Measurements from ENCODE around the gene UGT1A7. TPM values are rescaled to one million over a fixed set of nuclear protein-coding genes. Genes with fewer than 3 reads are reported as not detected.
"Not testable (repeated sequence)": the region's sequence is repeated elsewhere in the genome, so short reads cannot be mapped to it uniquely, and the experiment has no call there.

Gene UGT1A7
- total RNA-seq, 1 donor from 2014 or later: not detected

DNA sequence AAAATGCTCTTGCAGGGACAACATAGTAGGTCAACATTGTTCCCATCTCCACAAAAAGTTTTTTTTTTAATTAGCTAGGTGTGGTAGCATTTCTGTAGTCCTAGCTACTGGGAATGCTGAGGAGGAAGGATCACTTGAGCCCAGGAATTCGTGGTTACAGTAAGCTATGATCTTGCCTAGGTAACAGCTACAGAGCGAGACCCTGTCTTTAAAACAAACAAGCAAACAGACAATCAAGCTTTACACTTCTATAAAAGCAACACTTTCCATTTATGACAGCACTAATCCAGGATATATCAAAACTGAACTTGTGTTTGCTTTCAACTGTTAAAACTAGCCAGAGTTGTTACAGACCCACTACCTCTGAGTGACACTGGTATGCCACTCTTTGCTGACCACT is 59.2 kb downstream of the UGT1A7 start:
- no peak overlapping the region for H3K4me3 Mint-ChIP-seq (ENCODE audit: unreplicated experiment)
- H3K27me3 Mint-ChIP-seq (ENCODE audit: unreplicated experiment): no peaks in the 10 kb centered on the region
- H3K36me3 Mint-ChIP-seq (ENCODE audit: low read depth, unreplicated experiment): peaks cover 4% of the 10 kb centered on the region
- H3K4me1 Mint-ChIP-seq (ENCODE audit: unreplicated experiment): no peaks in the 10 kb centered on the region
- no peaks in the 10 kb centered on the region for H3K9me3 Mint-ChIP-seq (ENCODE audit: unreplicated experiment)
- TF ChIP-seq, protein P1, sequence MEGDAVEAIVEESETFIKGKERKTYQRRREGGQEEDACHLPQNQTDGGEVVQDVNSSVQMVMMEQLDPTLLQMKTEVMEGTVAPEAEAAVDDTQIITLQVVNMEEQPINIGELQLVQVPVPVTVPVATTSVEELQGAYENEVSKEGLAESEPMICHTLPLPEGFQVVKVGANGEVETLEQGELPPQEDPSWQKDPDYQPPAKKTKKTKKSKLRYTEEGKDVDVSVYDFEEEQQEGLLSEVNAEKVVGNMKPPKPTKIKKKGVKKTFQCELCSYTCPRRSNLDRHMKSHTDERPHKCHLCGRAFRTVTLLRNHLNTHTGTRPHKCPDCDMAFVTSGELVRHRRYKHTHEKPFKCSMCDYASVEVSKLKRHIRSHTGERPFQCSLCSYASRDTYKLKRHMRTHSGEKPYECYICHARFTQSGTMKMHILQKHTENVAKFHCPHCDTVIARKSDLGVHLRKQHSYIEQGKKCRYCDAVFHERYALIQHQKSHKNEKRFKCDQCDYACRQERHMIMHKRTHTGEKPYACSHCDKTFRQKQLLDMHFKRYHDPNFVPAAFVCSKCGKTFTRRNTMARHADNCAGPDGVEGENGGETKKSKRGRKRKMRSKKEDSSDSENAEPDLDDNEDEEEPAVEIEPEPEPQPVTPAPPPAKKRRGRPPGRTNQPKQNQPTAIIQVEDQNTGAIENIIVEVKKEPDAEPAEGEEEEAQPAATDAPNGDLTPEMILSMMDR (IDR thresholded peaks at IDR 0.05; ENCODE audit: unreplicated experiment): no peak
- DNase-seq (ENCODE audit: low spot score): no peak
- H3K27ac Mint-ChIP-seq (ENCODE audit: unreplicated experiment): no peak overlapping the region

DNA sequence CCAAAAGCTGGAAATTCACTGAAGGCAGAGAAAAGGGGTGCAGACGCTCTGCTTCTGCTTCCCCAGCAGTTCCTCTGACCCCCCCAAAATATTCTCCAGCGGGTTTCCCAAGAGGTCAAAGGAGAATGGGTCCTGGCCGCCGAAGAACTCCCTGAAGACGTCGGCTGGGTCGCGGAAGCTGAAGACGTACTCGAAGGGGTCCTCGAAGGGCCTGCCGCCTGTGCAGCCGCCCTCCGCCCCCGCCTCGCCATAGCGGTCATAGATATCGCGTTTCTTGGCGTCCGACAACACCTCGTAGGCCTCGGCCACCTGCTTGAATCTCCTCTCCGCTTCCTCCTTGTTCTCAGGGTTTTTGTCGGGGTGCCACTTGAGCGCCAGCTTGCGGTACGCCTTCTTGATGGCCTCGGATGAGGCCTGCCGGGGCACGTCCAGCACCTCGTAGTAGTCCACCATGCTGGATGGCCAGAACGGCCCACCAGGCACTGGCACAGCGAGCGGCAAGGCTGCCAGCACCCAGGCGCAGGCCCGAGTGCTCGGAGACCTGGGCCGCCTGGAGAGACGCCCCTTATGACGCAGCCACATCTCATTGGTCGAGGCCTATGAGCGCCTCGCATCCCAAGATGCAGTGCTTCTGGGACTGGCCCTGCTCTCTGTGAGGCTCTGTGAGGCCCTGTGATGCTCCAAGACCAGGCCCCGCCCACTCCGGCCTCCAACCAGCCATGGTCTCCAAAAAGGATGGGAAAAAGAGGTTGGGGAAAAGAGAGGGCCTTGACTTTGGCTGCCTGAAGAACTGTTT is 62.0 kb downstream of the UGT1A7 start:
- H3K27ac Mint-ChIP-seq (ENCODE audit: unreplicated experiment): no peak overlapping the region
- H3K36me3 Mint-ChIP-seq (ENCODE audit: low read depth, unreplicated experiment): no peaks in the 10 kb centered on the region
- TF ChIP-seq, protein P1 (IDR thresholded peaks at IDR 0.05; ENCODE audit: unreplicated experiment): no peak
- DNase-seq (ENCODE audit: low spot score): no peak
- no peak overlapping the region for H3K4me3 Mint-ChIP-seq (ENCODE audit: unreplicated experiment)
- H3K9me3 Mint-ChIP-seq (ENCODE audit: unreplicated experiment): no peaks in the 10 kb centered on the region
- peaks cover 2% of the 10 kb centered on the region for H3K27me3 Mint-ChIP-seq (ENCODE audit: unreplicated experiment)
- H3K4me1 Mint-ChIP-seq (ENCODE audit: unreplicated experiment): no peaks in the 10 kb centered on the region

DNA sequence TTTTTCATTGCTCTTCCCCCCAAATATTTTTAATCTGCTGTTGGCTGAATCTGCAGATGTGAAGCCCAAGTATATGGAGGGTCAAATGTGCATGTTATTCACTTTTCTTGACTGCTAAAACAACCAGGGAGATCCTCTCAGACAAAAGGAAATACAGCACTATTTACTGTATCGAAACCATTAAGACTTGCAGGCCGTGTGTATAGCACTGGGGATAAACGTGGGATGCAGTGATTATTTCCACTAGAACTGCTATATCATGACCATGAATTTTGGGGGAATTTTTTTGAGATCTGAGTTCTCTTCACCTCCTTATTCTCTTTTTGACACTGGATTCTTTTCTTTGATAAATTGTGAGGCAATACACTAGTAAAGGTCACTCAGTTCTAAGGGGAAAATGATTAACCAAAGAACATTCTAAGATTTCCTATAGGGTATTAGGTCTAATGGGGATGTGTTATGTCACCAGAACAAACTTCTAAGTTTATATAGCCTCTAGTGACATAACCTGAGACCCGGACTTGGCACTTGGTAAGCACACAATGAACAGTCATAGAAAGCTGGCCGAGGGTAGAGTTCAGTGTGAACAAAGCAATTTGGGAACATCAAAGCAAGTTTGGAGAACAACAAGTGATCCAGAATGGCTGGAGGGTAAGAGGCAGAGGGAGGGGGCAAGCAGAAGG is 63.5 kb downstream of the UGT1A7 start:
- no peak for DNase-seq (ENCODE audit: low spot score)
- TF ChIP-seq, protein P1 (IDR thresholded peaks at IDR 0.05; ENCODE audit: unreplicated experiment): no peak
- no peak overlapping the region for H3K27ac Mint-ChIP-seq (ENCODE audit: unreplicated experiment)
- H3K4me1 Mint-ChIP-seq (ENCODE audit: unreplicated experiment): no peaks in the 10 kb centered on the region
- no peak overlapping the region for H3K4me3 Mint-ChIP-seq (ENCODE audit: unreplicated experiment)
- peaks cover 2% of the 10 kb centered on the region for H3K27me3 Mint-ChIP-seq (ENCODE audit: unreplicated experiment)
- peaks cover 5% of the 10 kb centered on the region for H3K9me3 Mint-ChIP-seq (ENCODE audit: unreplicated experiment)
- H3K36me3 Mint-ChIP-seq (ENCODE audit: low read depth, unreplicated experiment): no peaks in the 10 kb centered on the region

DNA sequence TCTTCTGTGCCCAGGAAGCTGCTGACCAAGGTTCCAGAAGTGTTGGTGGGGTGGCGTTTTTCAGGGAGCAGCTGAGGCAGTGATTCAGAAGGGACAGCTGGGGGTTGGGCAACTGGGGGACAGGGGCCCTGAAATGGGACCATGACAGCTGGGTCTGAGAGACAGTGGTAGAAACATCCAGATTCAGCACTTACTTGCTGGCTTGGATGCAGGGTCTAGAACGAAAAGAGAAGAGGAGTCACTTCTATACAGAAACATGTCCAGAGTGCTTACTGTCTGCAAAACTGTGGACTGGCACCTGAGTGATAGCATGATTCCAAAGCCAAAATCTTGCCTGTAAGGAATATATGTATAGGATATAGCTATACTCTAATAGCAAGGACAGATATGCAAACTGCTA is 64.1 kb downstream of the UGT1A7 start:
- H3K4me3 Mint-ChIP-seq (ENCODE audit: unreplicated experiment); H3K36me3 Mint-ChIP-seq (ENCODE audit: low read depth, unreplicated experiment); H3K9me3 Mint-ChIP-seq (ENCODE audit: unreplicated experiment); H3K4me1 Mint-ChIP-seq (ENCODE audit: unreplicated experiment); H3K27ac Mint-ChIP-seq (ENCODE audit: unreplicated experiment); H3K27me3 Mint-ChIP-seq (ENCODE audit: unreplicated experiment); DNase-seq (ENCODE audit: low spot score): not testable (repeated sequence)

DNA sequence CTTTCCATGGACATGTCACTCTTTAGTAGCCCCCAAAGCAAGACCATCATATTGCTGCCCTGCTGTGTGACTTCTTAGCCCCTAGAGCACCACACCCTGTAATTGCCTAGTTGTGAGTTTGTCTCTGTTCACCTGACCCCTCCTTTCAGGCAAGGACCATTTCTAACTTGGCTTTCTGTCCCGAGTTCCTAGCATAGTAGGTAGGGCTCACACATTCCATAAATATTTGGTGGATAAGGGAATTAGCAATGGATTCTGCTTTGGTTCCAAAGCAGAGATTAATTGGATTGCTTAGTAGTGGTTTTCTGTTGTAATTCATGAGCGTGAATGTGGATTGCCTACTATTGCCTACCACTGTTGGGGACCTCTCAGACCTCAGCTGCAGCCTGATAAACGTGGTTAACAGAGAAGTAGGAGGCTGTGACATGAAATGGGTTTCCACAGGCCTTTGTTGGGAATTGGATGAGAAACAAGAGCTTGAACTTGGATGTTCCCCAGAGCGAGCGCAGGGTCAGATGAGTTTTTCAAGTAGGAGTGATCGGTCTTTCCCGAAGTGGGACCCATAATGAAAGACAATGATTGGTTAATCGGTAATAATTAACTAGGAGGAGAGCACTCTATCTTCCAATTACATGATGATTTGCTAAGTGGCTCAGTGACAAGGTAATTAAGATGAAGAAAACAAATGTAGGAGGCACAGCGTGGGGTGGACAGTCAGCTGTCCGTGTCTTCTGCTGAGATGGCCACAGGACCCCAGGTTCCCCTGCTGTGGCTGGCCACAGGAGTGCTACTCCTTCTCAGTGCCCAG is 65.0 kb downstream of the UGT1A7 start:
- no peak overlapping the region for H3K4me3 Mint-ChIP-seq (ENCODE audit: unreplicated experiment)
- no peak for DNase-seq (ENCODE audit: low spot score)
- peaks cover 2% of the 10 kb centered on the region for H3K27me3 Mint-ChIP-seq (ENCODE audit: unreplicated experiment)
- no peaks in the 10 kb centered on the region for H3K4me1 Mint-ChIP-seq (ENCODE audit: unreplicated experiment)
- TF ChIP-seq, protein P1 (IDR thresholded peaks at IDR 0.05; ENCODE audit: unreplicated experiment): no peak
- H3K9me3 Mint-ChIP-seq (ENCODE audit: unreplicated experiment): peaks cover 11% of the 10 kb centered on the region
- H3K36me3 Mint-ChIP-seq (ENCODE audit: low read depth, unreplicated experiment): peaks cover 3% of the 10 kb centered on the region
- no peak overlapping the region for H3K27ac Mint-ChIP-seq (ENCODE audit: unreplicated experiment)
